ELR (cell line): ENCODE data around the gene ARHGEF17.
A peak's percentile ranks its signal among the peaks of the same experiment; 100 is the strongest.

Experiments
- DNase-seq: peaks from one replicate; pipeline ENCODE4 v3.0.0-alpha.2; 2015; ENCODE audit warnings: low read depth

The ARHGEF17 gene

DNA sequence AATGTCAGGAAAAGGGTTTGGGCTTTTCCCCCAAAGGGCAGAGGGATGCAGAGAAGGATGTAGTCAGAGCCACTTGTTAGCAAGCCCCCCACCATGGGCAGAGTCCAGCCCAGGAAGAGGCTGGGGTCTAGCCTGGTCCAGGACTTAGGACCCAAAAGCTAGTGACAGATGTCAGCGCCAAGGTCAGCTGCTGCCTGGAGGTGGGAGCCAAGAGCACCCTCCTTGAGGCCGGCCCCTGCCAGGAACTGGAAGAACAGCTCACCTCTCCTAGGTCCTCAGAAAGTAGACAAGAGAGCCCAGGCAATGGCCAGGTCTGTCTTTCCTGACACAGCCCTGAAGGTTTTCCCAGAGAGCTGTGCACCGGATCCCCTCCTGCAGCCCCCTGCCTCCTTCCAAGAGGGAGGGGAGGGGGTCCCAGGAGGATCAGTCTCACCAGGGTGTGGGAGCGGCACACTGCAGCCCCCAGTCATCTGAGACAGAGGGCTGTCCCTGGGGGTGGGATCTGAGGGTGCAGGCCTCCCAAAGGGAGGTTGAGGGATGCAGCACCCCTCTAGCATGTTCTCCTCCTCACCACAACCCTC is 14.6 kb upstream of the ARHGEF17 start:
- no peak for DNase-seq

DNA sequence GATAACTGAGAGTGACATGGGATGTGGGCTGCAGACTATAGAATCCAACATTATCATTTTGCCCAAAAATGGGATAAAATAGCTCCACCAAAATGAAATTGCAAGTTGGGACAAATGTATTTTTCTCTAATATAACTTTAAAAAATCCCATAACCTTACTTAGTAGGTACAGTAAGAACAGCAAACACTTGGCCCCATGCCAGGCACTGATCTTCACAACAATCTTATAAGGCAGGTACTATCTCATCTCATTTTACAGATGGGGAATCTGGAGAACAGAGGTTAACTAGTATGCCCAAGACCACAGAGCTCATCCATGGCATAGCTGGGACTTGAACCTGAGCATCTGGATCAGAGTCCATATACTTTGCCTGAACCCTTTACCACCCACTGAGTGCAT is 13.5 kb upstream of the ARHGEF17 start:
- DNase-seq, result no peak

DNA sequence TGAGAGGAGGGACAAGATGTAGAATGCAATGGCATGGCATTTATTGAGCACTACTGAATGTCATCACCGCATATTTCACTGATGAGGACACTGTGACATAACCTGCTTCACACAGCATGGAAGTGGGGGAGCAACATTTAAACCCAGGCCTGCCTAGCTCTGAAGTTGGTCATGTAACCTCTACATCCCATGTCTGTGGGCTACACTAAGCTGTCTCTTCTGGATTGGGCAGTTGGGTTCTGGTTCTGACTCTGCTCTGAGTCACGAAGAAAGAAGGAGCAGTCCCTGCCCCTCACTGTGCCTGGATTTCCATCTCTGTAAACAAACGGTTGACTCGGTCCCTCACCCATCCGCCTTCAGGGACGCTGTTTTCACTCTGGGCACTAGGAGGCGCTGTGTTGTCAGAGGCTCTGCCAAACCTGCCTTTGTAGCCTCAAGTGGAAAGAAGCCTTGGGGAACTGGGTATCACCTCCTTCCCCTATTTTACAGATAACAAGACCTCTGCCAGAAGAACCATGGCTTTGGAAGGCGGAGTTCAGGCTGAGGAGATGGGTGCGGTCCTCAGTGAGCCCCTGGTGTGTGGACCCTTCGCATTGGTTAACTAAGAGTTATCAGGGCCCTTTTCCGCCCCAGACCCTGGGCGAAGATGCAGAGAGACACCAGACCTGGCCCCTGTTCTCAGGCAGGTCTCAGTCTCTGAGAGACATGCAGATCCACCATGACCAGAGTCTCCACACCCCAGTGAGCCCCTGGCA is 12.7 kb upstream of the ARHGEF17 start:
- peak; percentile 96 for DNase-seq

DNA sequence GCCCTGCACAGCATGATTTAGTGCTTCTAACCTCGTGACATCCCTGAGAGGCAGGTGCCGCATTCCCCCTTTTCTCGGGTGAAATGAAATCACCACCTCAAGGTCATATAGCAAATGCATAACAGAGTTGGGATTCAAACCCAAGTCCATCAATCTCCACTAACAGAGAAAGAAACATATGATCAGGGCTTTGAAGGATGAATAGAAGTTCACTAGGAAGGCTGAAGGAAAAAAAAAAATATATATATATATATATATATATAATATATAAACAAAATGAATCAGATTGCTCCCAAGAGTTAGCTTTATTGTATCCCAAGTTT is 12.1 kb upstream of the ARHGEF17 start:
- DNase-seq, result no peak

DNA sequence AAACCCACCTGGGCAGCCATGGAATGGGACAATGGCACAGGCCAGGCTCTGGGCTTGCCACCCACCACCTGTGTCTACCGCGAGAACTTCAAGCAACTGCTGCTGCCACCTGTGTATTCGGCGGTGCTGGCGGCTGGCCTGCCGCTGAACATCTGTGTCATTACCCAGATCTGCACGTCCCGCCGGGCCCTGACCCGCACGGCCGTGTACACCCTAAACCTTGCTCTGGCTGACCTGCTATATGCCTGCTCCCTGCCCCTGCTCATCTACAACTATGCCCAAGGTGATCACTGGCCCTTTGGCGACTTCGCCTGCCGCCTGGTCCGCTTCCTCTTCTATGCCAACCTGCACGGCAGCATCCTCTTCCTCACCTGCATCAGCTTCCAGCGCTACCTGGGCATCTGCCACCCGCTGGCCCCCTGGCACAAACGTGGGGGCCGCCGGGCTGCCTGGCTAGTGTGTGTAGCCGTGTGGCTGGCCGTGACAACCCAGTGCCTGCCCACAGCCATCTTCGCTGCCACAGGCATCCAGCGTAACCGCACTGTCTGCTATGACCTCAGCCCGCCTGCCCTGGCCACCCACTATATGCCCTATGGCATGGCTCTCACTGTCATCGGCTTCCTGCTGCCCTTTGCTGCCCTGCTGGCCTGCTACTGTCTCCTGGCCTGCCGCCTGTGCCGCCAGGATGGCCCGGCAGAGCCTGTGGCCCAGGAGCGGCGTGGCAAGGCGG is 11.4 kb upstream of the ARHGEF17 start:
- DNase-seq, result no peak

DNA sequence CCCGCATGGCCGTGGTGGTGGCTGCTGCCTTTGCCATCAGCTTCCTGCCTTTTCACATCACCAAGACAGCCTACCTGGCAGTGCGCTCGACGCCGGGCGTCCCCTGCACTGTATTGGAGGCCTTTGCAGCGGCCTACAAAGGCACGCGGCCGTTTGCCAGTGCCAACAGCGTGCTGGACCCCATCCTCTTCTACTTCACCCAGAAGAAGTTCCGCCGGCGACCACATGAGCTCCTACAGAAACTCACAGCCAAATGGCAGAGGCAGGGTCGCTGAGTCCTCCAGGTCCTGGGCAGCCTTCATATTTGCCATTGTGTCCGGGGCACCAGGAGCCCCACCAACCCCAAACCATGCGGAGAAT is 10.9 kb upstream of the ARHGEF17 start:
- no peak for DNase-seq

DNA sequence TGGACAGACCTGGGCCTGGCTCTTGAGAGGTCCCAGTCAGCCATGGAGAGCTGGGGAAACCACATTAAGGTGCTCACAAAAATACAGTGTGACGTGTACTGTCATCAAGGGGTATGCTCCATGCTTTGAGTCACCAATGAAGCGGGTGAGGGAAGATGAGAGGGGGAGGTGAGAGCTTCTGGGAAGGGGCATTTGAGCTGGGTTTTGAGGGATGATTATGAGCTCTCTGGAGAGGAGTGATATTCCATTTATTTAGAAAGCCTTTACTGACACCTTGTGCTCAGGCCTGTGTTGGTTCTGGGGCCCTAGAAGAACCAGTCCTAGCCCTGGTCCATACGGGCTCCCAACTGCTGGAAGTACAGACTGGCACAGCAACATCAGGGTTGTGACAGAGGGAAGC is 10.4 kb upstream of the ARHGEF17 start:
- DNase-seq, result no peak

DNA sequence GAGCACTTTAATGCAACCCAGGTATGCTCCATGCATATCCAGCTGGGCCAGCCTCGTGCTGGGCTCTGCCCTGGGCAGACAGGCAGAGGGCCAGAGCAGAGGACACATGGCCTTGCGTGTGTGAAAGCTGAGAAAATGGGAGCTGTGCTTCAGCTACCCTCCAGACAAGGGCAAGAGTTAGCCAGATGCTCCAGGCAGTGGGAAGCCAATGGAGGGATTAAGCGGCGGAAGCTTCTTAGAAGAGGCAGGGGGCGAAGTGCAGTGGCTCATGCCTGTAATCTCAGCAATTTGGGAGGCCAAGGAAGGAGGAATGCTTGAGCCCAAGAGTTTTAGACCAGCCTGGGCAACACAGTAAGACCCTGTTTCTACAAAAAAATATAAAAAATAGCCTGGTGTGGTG is 9.8 kb upstream of the ARHGEF17 start:
- DNase-seq, result no peak

DNA sequence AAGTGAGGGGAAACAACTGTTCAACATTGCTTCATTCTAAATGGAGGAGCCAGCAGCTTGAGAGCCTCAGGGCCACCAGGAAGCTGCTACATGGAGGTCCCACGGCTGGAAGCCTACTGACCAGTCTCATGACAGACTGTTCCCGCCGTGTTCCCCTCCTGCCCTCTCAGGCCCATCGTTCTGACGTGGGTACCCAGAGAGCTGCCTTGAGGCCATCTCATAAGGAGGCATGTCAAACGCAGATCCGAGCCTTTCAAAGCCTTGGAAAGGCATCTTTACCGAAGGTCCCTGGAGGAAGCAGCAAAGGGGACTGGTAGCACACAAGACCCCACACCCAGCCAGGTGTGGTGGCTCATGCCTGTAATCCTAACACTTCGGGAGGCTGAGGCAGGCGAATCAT is 8.3 kb upstream of the ARHGEF17 start:
- DNase-seq, result no peak

DNA sequence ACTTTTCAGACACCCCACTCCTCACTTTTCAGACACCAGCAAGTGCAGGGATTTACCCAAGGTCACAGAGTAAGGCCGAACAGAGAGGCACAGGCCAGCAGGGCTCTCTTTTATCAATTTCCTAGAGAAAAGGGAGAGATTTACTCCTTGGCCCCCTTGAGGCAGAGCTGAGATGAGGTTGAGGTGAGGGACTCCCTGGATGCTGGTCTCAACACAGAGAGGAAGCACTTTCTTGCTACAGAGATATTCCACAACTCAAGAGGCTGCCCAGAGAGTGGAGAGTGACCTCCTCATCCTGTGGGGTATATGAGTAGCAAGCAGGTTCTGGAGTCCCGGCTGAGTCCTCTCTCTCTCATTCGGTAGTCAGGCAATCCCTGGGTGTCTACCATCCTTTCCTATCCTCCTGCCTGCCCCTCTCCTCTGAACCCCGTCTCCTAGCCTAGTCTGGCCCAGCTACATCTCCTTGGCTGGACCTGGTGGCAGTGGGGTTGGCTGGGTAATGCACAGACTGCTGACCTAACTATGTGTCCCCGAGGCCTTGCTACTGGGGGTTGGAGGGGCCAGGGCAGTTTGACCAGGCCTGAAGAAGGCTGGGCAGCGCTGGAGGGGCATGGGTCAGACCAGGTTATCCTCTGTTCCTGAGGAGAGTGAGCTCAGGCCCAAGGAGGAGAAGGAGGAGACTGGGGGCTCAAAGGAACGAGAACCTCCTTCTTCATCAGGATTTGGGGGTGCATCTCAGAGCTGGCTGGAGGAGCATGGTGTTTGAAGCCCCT is 1.8 kb upstream of the ARHGEF17 start:
- DNase-seq, result peak; percentile 53

DNA sequence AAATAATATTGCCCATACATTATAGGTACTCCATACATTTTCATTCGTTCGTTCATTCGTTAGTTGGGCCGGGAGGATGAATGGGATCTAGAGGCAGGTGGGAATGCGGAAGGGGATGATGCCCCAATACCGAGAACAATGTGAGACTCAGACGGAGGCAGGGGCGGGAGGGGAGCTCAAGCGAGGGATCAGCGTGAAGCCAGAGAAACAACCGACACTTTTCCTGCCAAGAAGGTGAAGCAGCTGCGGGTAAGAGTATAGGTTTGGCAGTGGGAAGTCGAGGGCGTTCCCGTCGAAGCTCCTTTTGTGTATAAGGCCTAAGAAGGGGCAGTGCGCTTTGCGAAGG is 1.1 kb upstream of the ARHGEF17 start:
- no peak for DNase-seq

DNA sequence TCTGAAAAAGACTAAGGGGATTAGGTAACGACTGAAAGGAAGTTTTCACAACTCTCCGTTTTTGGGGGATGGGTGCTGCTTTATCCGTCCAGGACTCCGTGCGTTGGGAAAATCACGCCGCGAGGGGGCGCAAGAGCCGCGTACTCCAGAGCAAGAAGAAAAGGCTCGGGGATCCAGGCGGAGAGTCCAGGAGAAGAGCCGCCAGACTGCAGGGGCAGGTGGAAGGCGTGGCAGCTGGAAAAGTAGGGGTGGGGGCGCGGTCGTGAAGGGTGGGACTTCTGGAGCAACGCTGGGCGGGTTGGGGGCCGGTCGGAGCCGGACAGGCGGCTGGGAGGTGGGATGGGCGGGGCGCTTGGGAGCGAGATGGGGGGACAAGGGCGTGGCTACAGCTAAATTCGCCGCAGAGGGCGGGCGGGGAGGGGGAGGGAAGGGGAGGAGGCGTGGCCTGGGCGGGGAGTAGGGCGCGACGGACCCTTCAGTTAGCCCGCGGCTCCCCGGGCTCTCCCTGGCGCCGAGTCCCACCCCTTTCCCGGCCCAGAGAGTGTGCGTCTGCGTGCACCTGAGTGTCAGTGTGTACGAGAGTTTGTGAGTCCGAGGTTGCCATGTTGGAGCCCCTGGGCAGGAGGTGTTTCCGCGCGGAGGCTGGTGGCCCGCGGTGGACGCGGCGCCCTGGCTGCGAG is 613 bp upstream of the ARHGEF17 start:
- DNase-seq, result peak; percentile 98

DNA sequence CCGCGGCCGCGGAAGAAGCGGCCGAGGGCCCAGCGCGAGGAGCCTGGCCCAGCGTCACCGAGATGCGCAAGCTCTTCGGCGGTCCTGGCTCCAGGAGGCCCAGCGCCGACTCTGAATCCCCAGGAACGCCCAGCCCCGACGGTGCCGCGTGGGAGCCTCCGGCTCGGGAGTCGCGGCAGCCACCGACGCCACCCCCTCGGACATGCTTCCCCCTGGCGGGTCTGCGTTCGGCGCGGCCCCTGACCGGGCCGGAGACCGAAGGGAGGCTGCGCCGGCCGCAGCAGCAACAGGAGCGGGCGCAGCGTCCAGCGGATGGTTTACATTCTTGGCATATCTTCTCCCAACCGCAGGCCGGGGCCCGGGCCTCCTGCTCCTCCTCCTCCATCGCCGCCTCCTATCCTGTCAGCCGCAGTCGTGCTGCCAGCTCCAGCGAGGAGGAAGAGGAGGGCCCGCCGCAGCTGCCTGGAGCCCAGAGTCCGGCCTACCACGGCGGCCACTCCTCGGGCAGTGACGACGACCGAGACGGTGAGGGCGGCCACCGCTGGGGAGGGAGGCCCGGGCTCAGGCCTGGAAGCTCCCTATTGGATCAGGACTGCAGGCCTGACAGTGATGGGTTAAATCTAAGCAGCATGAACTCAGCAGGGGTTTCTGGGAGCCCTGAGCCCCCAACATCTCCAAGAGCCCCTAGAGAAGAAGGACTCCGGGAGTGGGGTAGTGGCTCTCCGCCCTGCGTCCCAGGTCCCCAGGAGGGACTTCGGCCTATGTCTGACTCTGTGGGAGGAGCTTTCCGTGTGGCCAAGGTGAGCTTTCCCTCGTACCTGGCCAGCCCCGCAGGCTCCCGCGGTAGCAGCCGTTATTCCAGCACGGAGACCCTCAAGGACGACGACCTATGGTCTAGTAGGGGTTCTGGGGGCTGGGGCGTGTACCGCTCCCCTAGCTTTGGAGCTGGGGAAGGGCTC is 1.2 kb downstream of the ARHGEF17 start:
- peak; percentile 98 for DNase-seq

DNA sequence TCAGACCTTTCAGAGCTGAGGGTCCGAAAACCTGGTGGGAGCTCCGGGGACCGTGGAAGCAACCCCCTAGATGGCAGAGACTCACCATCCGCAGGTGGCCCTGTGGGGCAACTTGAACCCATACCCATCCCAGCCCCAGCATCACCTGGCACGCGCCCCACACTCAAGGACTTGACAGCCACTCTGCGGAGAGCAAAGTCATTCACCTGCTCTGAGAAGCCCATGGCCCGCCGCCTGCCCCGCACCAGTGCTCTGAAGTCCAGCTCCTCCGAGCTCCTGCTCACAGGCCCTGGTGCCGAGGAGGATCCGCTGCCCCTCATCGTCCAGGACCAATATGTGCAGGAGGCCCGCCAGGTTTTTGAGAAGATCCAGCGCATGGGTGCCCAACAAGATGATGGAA is 2.0 kb downstream of the ARHGEF17 start:
- DNase-seq, result no peak

DNA sequence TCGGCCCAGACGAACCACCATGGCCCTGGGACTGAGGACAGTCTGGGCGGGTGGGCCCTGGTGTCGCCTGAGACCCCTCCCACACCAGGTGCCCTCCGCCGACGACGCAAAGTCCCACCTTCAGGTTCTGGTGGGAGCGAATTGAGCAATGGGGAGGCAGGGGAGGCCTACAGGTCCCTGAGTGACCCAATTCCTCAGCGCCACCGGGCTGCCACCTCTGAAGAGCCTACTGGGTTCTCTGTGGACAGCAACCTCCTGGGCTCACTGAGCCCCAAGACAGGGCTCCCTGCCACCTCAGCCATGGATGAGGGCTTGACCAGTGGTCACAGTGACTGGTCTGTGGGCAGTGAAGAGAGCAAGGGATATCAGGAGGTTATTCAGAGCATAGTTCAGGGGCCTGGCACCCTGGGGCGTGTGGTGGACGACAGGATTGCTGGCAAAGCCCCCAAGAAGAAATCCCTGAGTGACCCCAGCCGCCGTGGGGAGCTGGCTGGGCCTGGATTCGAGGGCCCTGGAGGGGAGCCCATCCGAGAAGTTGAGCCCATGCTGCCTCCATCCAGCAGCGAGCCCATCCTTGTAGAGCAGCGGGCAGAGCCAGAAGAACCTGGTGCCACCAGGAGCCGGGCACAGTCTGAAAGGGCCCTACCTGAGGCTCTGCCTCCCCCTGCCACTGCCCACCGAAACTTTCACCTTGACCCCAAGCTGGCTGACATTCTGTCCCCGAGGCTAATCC is 2.8 kb downstream of the ARHGEF17 start:
- DNase-seq, result no peak

DNA sequence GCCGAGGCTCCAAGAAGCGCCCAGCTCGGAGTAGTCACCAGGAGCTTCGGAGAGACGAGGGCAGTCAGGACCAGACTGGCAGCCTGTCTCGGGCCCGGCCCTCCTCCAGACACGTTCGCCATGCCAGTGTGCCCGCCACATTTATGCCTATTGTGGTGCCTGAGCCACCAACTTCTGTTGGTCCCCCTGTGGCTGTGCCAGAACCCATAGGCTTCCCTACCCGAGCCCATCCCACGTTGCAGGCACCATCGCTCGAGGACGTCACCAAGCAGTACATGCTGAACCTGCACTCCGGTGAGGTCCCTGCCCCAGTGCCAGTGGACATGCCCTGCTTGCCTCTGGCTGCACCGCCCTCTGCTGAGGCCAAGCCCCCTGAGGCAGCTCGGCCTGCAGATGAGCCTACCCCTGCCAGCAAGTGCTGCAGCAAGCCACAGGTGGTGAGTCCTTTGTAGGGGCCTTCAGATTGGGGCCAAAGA is 3.4 kb downstream of the ARHGEF17 start:
- DNase-seq, result no peak

DNA sequence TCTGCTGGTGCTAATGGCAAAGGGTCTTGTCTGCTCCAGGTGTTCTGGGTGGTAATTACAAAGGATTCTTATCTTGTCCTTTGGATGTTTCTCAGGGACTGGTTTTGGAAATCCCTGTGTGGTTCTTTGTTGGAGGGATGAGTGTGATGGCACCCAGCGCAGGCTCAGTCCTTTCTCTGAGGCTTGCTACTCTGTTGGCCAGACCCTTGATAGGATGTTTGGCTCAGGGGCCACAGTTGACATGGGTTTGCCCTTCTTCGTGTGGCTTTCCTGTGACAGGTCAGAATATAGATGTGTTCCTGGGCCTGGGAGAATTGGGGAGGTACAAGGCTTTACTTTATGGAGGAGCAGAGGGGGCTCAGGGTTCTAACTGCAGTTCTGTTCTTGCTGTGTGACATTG is 4.0 kb downstream of the ARHGEF17 start:
- DNase-seq, result no peak

DNA sequence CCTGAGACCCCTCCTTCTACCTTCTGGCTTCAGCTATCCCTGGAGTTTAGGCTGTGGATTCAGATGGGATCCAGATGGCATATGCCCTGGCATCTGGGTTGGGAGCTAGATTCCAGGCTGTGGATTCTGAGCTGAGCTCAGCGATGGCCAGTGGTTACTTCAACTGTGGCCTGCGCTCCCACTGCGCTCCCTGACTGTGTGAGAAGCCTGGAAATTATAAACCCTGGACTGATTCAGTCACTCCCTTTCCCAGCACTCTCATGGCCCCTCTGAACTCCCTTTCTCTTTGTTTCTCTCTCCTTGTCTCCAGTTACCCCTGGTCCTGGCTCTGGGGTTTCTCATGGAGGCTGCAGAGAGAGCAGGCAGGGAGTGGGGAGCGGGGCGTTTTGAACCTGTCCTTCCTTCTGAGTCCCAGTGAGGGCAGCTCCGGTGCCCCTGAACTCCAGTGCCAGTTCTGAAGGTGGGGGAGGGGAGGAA is 4.8 kb downstream of the ARHGEF17 start:
- peak; percentile 57 for DNase-seq

DNA sequence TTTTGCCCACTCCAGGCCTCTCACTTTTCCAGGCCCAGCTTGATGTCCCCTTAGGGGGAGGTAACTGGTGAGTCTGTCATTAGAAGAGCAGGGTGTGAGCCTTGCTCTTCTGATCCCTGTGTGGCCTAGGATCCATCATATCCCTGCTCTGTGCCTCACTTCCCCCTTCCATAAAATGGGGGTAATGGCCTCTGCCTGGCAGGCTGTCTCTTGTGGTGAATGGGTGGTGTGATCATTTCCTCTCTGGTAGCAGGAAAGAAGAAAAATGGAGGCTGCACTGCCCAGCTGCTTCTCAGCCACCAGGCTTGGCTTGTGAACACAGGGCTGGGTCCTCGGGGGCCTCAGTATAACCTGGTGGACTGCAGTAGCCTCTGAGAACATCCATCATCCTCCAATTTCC is 5.6 kb downstream of the ARHGEF17 start:
- no peak for DNase-seq
